Neural cell (in vitro differentiated cells): ENCODE measurements around the gene RARRES2. TPM values are rescaled to one million over a fixed set of nuclear protein-coding genes. Genes with fewer than 3 reads are reported as not detected.

Experiments
- H2AFZ ChIP-seq: fragments of 200-600, 300-800 bp; sonication (generic), shearing (Covaris generic); 2 replicates; pipeline ENCODE4 v1.6.0; 2014; ENCODE audit warnings: low read depth, mild to moderate bottlenecking, antibody characterized with exemption, low read length, moderate library complexity
- H3F3A ChIP-seq: fragments of 200-600 bp; shearing (Covaris generic); 2 replicates; pipeline ENCODE4 v1.6.1; 2016; ENCODE audit warnings: mild to moderate bottlenecking, moderate library complexity, mixed read lengths, antibody characterized with exemption, low read length; ENCODE audit not compliant: insufficient read depth, poor library complexity, severe bottlenecking
- H3K27ac ChIP-seq: fragments of 200-600, 300-800 bp; sonication (generic), shearing (Covaris generic); 2 replicates; pipeline ENCODE4 v1.5.1; 2014; ENCODE audit warnings: mild to moderate bottlenecking, low read length, moderate library complexity
- H3K27me3 ChIP-seq: fragments of 300-800, 200-600 bp; sonication (generic), shearing (Covaris generic); 2 replicates; pipeline ENCODE4 v1.6.0; 2014; ENCODE audit warnings: mild to moderate bottlenecking, low read depth, low read length, moderate library complexity; ENCODE audit not compliant: insufficient read depth
- H3K36me3 ChIP-seq: fragments of 300-800, 200-600 bp; sonication (generic), shearing (Covaris generic); 2 replicates; pipeline ENCODE4 v1.5.1; 2014; ENCODE audit warnings: mild to moderate bottlenecking, antibody characterized with exemption, low read length, moderate library complexity; ENCODE audit not compliant: insufficient read depth
- H3K4me2 ChIP-seq: fragments of 300-800, 200-600 bp; sonication (generic), shearing (Covaris generic); 2 replicates; pipeline ENCODE4 v1.6.0; 2014; ENCODE audit warnings: mild to moderate bottlenecking, low read length
- H3K4me3 ChIP-seq: fragments of 300-800, 200-600 bp; sonication (generic), shearing (Covaris generic); 2 replicates; pipeline ENCODE4 v1.5.1; 2014; ENCODE audit warnings: mild to moderate bottlenecking, low read length, moderate library complexity
- H3K79me2 ChIP-seq: fragments of 200-600 bp; shearing (Covaris generic); replicated peaks from 2 replicates; pipeline ENCODE4 v1.6.0; 2014; ENCODE audit warnings: mild to moderate bottlenecking, low read length, moderate library complexity; ENCODE audit not compliant: insufficient read depth
- H3K9ac ChIP-seq: fragments of 300-800, 200-600 bp; sonication (generic), shearing (Covaris generic); 2 replicates; pipeline ENCODE4 v1.6.1; 2016; ENCODE audit warnings: mild to moderate bottlenecking, low read length, mixed read lengths
- H3K9me2 ChIP-seq: fragments of 200-600 bp; shearing (Covaris generic); 2 replicates; pipeline ENCODE4 v1.6.1; 2016; ENCODE audit warnings: mild to moderate bottlenecking, low read length, mixed read lengths; ENCODE audit not compliant: insufficient read depth
- H3K9me3 ChIP-seq: fragments of 200-600, 300-800 bp; sonication (generic), shearing (Covaris generic); 2 replicates; pipeline ENCODE4 v1.6.1; 2016; ENCODE audit warnings: mild to moderate bottlenecking, mixed run types, low read length, moderate library complexity, mixed read lengths
- H4K20me1 ChIP-seq: fragments of 200-600 bp; shearing (Covaris generic); 2 replicates; pipeline ENCODE4 v1.6.1; 2016; ENCODE audit warnings: mild to moderate bottlenecking, mixed run types; ENCODE audit not compliant: insufficient read depth
- CTCF ChIP-seq: fragments of 450-650 bp; IDR thresholded peaks from 2 replicates; pipeline ENCODE4 v1.5.1; 2014; ENCODE audit warnings: antibody characterized with exemption, mild to moderate bottlenecking, moderate library complexity; ENCODE audit not compliant: poor library complexity, severe bottlenecking
- EP300 ChIP-seq: fragments of 450-650 bp; conservative IDR thresholded peaks from 2 replicates; pipeline ENCODE4 v1.6.1; 2014; ENCODE audit warnings: antibody characterized with exemption, mild to moderate bottlenecking, moderate library complexity; ENCODE audit not compliant: poor library complexity, severe bottlenecking
- EZH2 ChIP-seq: fragments of 200-600, 300-800 bp; shearing (Covaris generic), sonication (generic); IDR thresholded peaks from 2 replicates; pipeline ENCODE4 v1.6.1; 2014; ENCODE audit warnings: antibody characterized with exemption, low read length, borderline replicate concordance, mild to moderate bottlenecking; ENCODE audit not compliant: insufficient read depth, poor library complexity, severe bottlenecking
- MXI1 ChIP-seq: fragments of 450-650 bp; conservative IDR thresholded peaks from 2 replicates; pipeline ENCODE4 v1.6.1; 2014; ENCODE audit warnings: antibody characterized with exemption, mild to moderate bottlenecking; ENCODE audit not compliant: poor library complexity, severe bottlenecking
- POLR2AphosphoS5 ChIP-seq: IDR thresholded peaks from 2 replicates; pipeline ENCODE4 v1.6.1; 2012
- RAD21 ChIP-seq: fragments of 450-650 bp; conservative IDR thresholded peaks from 2 replicates; pipeline ENCODE4 v1.6.1; 2014; ENCODE audit warnings: antibody characterized with exemption, mild to moderate bottlenecking, moderate library complexity
- REST ChIP-seq: IDR thresholded peaks from 2 replicates; pipeline ENCODE4 v1.6.1; 2012; ENCODE audit warnings: borderline replicate concordance
- SMC3 ChIP-seq: fragments of 450-650 bp; conservative IDR thresholded peaks from 2 replicates; pipeline ENCODE4 v1.6.1; 2014; ENCODE audit warnings: antibody characterized with exemption, mild to moderate bottlenecking, moderate library complexity; ENCODE audit not compliant: poor library complexity
- polyA plus RNA-seq: library from polyadenylated mRNA; depleted of rRNA; stranded (reverse); fragments of >200 nt; gene quantifications from 2 replicates; pipeline ENCODE4 v1.2.3, GENCODE V29; 2014

Gene RARRES2
- polyA plus RNA-seq, 1 donor from 2014 or later: 0.71 TPM

GRCh38 chr7:150378853-150379440 is 37.5 kb upstream of the RARRES2 start, which contains the start of gene ZNF775:
TSS of gene ZNF775 (plus strand) at chr7:150379330. CDS start at chr7:150388471, 9,141 bp downstream.
- peak within 1 kb of the TSS; percentile 69 for H2AFZ ChIP-seq

More at GRCh38 chr7:150378853-150379440, 37.5 kb upstream of the RARRES2 start, which contains the start of gene ZNF775:
- Histone ChIP-seq H3K79me2 (peaks cover 49% of the 10 kb centered on the region), H3K36me3 (no peaks in the 10 kb centered on the region), H3K27ac (peak within 1 kb of the TSS; percentile 90), H3K4me2 (peak within 1 kb of the TSS; percentile 99), H3F3A (peaks cover 4% of the 10 kb centered on the region), H3K9ac (peak within 1 kb of the TSS; percentile 94), H3K9me3 (no peaks in the 10 kb centered on the region), H3K27me3 (no peaks in the 10 kb centered on the region), H3K4me3 (peak within 1 kb of the TSS; percentile 96), H3K9me2 (no peaks in the 10 kb centered on the region), H4K20me1 (no peaks in the 10 kb centered on the region)
- peak; percentile 94 for TF ChIP-seq POLR2AphosphoS5
- no peak for TF ChIP-seq RAD21
- TF ChIP-seq EP300: no peak
- peak; percentile 51 for TF ChIP-seq MXI1
- TF ChIP-seq SMC3: peak; percentile 18
- peak; percentile 40 for TF ChIP-seq CTCF
- no peak for TF ChIP-seq EZH2
- TF ChIP-seq REST: peak; percentile 70
